Osteocyte (in vitro differentiated cells): ENCODE data around the gene KAT14. TPM values are rescaled to one million over a fixed set of nuclear protein-coding genes. Genes with fewer than 3 reads are reported as not detected.
"Not testable (repeated sequence)": the region's sequence is repeated elsewhere in the genome, so short reads cannot be mapped to it uniquely, and the experiment has no call there.

Experiments used
- DNase-seq: peaks from one replicate; pipeline ENCODE4 v3.0.0; 2021; ENCODE audit warnings: mixed read lengths; ENCODE audit not compliant: unreplicated experiment; ENCODE audit errors: extremely low spot score
- H3K27ac Mint-ChIP-seq: one replicate; pipeline ENCODE4 v1.8.0; 2021; ENCODE audit warnings: mild to moderate bottlenecking, mixed read lengths; ENCODE audit not compliant: unreplicated experiment
- H3K27me3 Mint-ChIP-seq: one replicate; pipeline ENCODE4 v1.8.0; 2021; ENCODE audit warnings: mixed read lengths; ENCODE audit not compliant: unreplicated experiment
- H3K36me3 Mint-ChIP-seq: one replicate; pipeline ENCODE4 v1.8.0; 2021; ENCODE audit warnings: mixed read lengths; ENCODE audit not compliant: unreplicated experiment
- H3K4me1 Mint-ChIP-seq: one replicate; pipeline ENCODE4 v1.8.0; 2021; ENCODE audit warnings: mixed read lengths; ENCODE audit not compliant: unreplicated experiment
- H3K4me3 Mint-ChIP-seq: one replicate; pipeline ENCODE4 v1.8.0; 2021; ENCODE audit warnings: mild to moderate bottlenecking, moderate library complexity, mixed read lengths; ENCODE audit not compliant: unreplicated experiment
- H3K9me3 Mint-ChIP-seq: one replicate; pipeline ENCODE4 v1.8.0; 2021; ENCODE audit warnings: mixed read lengths; ENCODE audit not compliant: unreplicated experiment
- total RNA-seq: library from RNA; stranded (reverse); gene quantifications from 2 replicates; pipeline ENCODE4 v1.2.1, GENCODE V29; 2021
- TF ChIP-seq, protein P1 (sequence below): fragments of 200-600 bp; sonication (generic); IDR thresholded peaks from 2 replicates; pipeline ENCODE4 v1.5.0; 2021; ENCODE audit warnings: antibody characterized with exemption, mild to moderate bottlenecking, moderate library complexity

Gene KAT14
- total RNA-seq, 1 donor from 2014 or later = 17.8 TPM

DNA sequence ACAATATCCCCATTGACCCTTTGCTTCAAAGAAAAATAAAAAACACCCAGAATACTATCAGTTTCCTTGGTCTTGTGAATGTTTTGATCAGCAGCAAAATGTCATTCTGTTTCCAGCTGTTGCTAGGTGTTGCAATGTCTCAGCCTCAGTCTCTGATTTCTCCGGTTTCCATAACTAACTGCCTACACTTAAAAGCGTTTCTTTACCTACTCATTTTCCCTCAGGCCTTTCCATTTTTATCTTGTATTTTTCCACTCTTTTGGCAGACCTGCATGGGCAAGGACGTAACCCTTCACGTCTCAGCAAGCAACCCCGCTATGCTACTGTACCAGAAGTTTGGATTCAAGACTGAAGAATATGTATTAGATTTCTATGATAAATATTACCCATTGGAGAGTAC is 49.4 kb downstream of the KAT14 start:
- TF ChIP-seq, protein P1, sequence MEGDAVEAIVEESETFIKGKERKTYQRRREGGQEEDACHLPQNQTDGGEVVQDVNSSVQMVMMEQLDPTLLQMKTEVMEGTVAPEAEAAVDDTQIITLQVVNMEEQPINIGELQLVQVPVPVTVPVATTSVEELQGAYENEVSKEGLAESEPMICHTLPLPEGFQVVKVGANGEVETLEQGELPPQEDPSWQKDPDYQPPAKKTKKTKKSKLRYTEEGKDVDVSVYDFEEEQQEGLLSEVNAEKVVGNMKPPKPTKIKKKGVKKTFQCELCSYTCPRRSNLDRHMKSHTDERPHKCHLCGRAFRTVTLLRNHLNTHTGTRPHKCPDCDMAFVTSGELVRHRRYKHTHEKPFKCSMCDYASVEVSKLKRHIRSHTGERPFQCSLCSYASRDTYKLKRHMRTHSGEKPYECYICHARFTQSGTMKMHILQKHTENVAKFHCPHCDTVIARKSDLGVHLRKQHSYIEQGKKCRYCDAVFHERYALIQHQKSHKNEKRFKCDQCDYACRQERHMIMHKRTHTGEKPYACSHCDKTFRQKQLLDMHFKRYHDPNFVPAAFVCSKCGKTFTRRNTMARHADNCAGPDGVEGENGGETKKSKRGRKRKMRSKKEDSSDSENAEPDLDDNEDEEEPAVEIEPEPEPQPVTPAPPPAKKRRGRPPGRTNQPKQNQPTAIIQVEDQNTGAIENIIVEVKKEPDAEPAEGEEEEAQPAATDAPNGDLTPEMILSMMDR = no peak
- Mint-ChIP-seq H3K27ac (no peak overlapping the region), H3K27me3 (no peaks in the 10 kb centered on the region), H3K9me3 (no peaks in the 10 kb centered on the region), H3K36me3 (peaks cover 52% of the 10 kb centered on the region), H3K4me1 (no peaks in the 10 kb centered on the region), H3K4me3 (no peak overlapping the region)
- DNase-seq = no peak

GRCh38 chr20:18188434-18188833 is 50.8 kb downstream of the KAT14 start:
- no peak for DNase-seq
- H3K4me1 Mint-ChIP-seq = no peaks in the 10 kb centered on the region
- TF ChIP-seq, protein P1 = no peak
- H3K27me3 Mint-ChIP-seq = no peaks in the 10 kb centered on the region
- no peak overlapping the region for H3K27ac Mint-ChIP-seq
- peaks cover 43% of the 10 kb centered on the region for H3K36me3 Mint-ChIP-seq
- no peak overlapping the region for H3K4me3 Mint-ChIP-seq
- H3K9me3 Mint-ChIP-seq = no peaks in the 10 kb centered on the region

DNA sequence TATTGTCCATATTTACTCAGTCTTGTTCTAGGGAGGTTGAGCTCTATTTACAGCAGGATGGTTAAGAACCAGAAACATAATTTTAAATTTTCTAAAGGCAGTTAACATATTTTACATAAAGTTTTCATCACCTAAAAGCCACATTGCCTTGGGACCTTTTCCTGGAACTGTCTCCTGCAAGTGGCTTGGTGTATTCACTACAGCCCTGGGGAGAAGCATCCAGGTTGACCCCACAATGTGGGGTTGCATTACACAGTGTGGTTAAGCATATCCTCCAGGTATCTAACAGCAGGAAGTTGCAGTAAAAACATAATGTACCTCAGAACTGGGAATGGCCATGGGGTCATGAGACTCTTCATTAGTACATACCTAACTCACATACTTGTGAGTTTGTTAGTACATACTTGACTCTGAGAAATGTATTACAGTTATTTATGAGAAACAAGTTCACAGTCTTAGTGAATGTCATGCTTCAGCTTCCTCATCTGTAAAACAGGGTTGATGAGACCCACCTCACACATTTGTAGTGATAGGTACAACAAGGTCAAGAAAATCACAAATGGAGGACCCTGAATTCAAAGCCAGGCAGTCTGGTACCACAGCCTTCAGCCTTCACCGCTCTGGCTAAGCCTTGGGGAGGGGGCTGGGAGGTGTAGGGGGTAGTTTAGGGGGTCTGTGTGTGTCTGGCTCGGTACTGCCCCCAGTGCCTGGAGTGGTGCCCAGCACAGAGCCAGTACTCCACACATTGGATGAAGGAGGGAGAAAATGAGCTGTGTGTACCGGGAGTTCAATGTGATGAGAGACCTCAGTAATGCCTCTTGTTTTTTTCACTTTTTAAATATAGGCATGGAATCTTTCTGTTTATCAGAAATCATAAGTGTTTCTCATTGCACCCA is 52.9 kb downstream of the KAT14 start:
- Mint-ChIP-seq H3K27ac (no peak overlapping the region), H3K27me3 (no peaks in the 10 kb centered on the region), H3K9me3 (no peaks in the 10 kb centered on the region), H3K4me3 (no peak overlapping the region), H3K4me1 (no peaks in the 10 kb centered on the region), H3K36me3 (peaks cover 28% of the 10 kb centered on the region)
- no peak for DNase-seq
- TF ChIP-seq, protein P1 = no peak

- TF ChIP-seq, protein P1 = no peak
- Mint-ChIP-seq H3K4me3 (no peak overlapping the region), H3K4me1 (no peaks in the 10 kb centered on the region), H3K27ac (no peak overlapping the region), H3K27me3 (no peaks in the 10 kb centered on the region), H3K36me3 (peaks cover 21% of the 10 kb centered on the region), H3K9me3 (no peaks in the 10 kb centered on the region)
- DNase-seq = no peak
These were observed 53.6 kb downstream of the KAT14 start for GRCh38 chr20:18191306-18191705.

DNA sequence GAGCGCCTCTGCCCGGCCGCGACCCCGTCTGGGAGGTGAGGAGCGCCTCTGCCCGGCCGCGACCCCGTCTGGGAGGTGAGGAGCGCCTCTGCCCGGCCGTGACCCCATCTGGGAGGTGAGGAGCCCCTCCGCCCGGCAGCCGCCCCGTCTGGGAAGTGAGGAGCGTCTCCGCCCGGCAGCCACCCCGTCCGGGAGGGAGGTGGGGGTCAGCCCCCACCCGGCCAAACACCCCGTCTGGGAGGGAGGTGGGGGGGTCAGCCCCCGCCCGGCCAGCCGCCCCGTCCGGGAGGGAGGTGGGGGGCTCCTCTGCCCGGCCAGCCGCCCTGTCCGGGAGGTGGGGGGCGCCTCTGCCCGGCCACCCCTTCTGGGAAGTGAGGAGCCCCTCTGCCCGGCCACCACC is 56.8 kb downstream of the KAT14 start:
- H3K36me3 Mint-ChIP-seq, H3K4me1 Mint-ChIP-seq, H3K27ac Mint-ChIP-seq, H3K27me3 Mint-ChIP-seq, H3K9me3 Mint-ChIP-seq, DNase-seq, H3K4me3 Mint-ChIP-seq: not testable (repeated sequence)
